Thyroid gland (tissue), 4 donors: ENCODE data around the gene RIPOR1. TPM values are rescaled to one million over a fixed set of nuclear protein-coding genes. Genes with fewer than 3 reads are reported as not detected.

Experiments
- DNase-seq, 2 donors: peaks; one replicate each; pipeline ENCODE4 v3.0.0-alpha.2; 2019
- H3K27ac ChIP-seq, 3 donors: fragments of 200-600 bp; sonication (generic); 1 replicate in 2 of 3; 2 replicates in 1 of 3; pipeline ENCODE4 v1.5.1; 2016 to 2019; ENCODE audit warnings: mild to moderate bottlenecking in 1 of 3, moderate library complexity in 1 of 3
- H3K27me3 ChIP-seq: fragments of 200-600 bp; sonication (generic); one replicate; pipeline ENCODE4 v1.5.1; 2019
- H3K36me3 ChIP-seq, 2 donors: fragments of 200-600 bp; sonication (generic); one replicate each; pipeline ENCODE4 v1.5.1; 2016 to 2019
- H3K4me1 ChIP-seq, 2 donors: fragments of 200-600 bp; sonication (generic); one replicate each; pipeline ENCODE4 v1.5.1; 2017 to 2019
- H3K4me3 ChIP-seq, 3 donors: fragments of 200-600 bp; sonication (generic); replicated peaks in 1 of 3; 1 replicate in 2 of 3; 2 replicates in 1 of 3; pipeline ENCODE4 v1.5.1; 2016; ENCODE audit warnings: mild to moderate bottlenecking in 1 of 3
- H3K9me3 ChIP-seq: fragments of 200-600 bp; sonication (generic); one replicate; pipeline ENCODE4 v1.5.1; 2017
- CTCF ChIP-seq, 6 experiments: fragments of 200-600 bp in 3 of 6; fragments of 450-650 bp in 3 of 6; sonication (generic) in 3 of 6; IDR thresholded peaks; one replicate each; pipeline ENCODE4 v1.5.1; 2016 to 2019; ENCODE audit warnings: antibody characterized with exemption in 6 of 6, mild to moderate bottlenecking in 2 of 6, inconsistent platforms in 1 of 6, moderate library complexity in 1 of 6
- POLR2A ChIP-seq, 2 donors: fragments of 450-650 bp; IDR thresholded peaks; one replicate each; pipeline ENCODE4 v1.6.1; 2017; ENCODE audit warnings: antibody characterized with exemption in 2 of 2, mild to moderate bottlenecking in 2 of 2, moderate library complexity in 1 of 2
- WGBS, 2 donors: methylation state at CpG; one replicate each; pipeline ENCODE4 v1.1.5; 2017; 5-methylcytosine and 5-hydroxymethylcytosine counted together
- intact Hi-C: fragments of 100-400 bp; cut with DNase I; formaldehyde crosslinking; loops from one replicate; pipeline ENCODE4 v1.15.1; 2023
- small RNA-seq: library from RNA; depleted of rRNA; stranded (forward); fragments of <200 nt; gene quantifications from one replicate; pipeline ENCODE3, GENCODE V24; 2016
- total RNA-seq, 4 donors: library from RNA; depleted of rRNA; stranded (reverse); fragments of >200 nt; gene quantifications; one replicate each; pipeline ENCODE4 v1.2.3, GENCODE V29; 2016

The RIPOR1 gene
- total RNA-seq, 4 donors from 2014 or later: 21.3 to 57.1 (median 41.2) TPM

- H3K27me3 ChIP-seq: no peaks in the 10 kb centered on the region
- H3K4me1 ChIP-seq: peaks cover 17 to 20% of the 10 kb centered on the region in 2 donors
- no peaks in the 10 kb centered on the region for H3K36me3 ChIP-seq
- H3K9me3 ChIP-seq: no peaks in the 10 kb centered on the region
- 87 to 88% methylated on average over 5 of the region's 5 CpGs for WGBS, 2 donors
- DNase-seq: no peak
- intact Hi-C loops: no loop called here
- TF ChIP-seq CTCF (IDR thresholded peaks at IDR 0.05): no peak
- no peak for TF ChIP-seq POLR2A (IDR thresholded peaks at IDR 0.05)
- H3K4me3 ChIP-seq: no peak overlapping the region
- peak overlapping the region; percentile 31 to 75 (median 64) for H3K27ac ChIP-seq
These were observed 65.8 kb downstream of the RIPOR1 start for GRCh38 chr16:67594256-67594915.

GRCh38 chr16:67594956-67595355 is 66.3 kb downstream of the RIPOR1 start:
- 31 to 40% methylated on average over 1 of the region's 1 CpG for WGBS, 2 donors
- intact Hi-C loops: no loop called here
- peak overlapping the region; percentile 31 to 75 (median 64) for H3K27ac ChIP-seq
- no peaks in the 10 kb centered on the region for H3K27me3 ChIP-seq
- H3K4me3 ChIP-seq: no peak overlapping the region
- TF ChIP-seq POLR2A (IDR thresholded peaks at IDR 0.05) (no peak), CTCF (IDR thresholded peaks at IDR 0.05) (no peak)
- peak; percentile 74 to 79 for DNase-seq
- H3K9me3 ChIP-seq: no peaks in the 10 kb centered on the region
- H3K4me1 ChIP-seq: peaks cover 14 to 16% of the 10 kb centered on the region in 2 donors
- no peaks in the 10 kb centered on the region for H3K36me3 ChIP-seq

Small RNAs within 50 kb of the gene (small RNA-seq; reads per million reads assigned to genes)
- not detected for gene AC027682.3

Other genes with a start within 250 kb of the RIPOR1 start
- 10 to 100 TPM in 2 of 4 donors, 1 to 10 TPM in 2; 8.2 to 11.7 (median 9.5) TPM for gene PLEKHG4, start 249.3 kb upstream of the RIPOR1 start, total RNA-seq
- 1 to 10 TPM in 1 of 4 donors, not detected in 3; 2.6 TPM for gene KCTD19, start 202.1 kb upstream of the RIPOR1 start, total RNA-seq
- gene LRRC36, start 202.0 kb upstream of the RIPOR1 start, total RNA-seq: under 1 TPM in 1 of 4 donors, not detected in 3; 0.22 TPM
- gene TPPP3, start 135.3 kb upstream of the RIPOR1 start, total RNA-seq: 1 to 10 TPM in 2 of 4 donors, under 1 TPM in 2; 0.54 to 2.3 (median 1.5) TPM
- gene ZDHHC1, start 112.4 kb upstream of the RIPOR1 start, total RNA-seq: 10 to 100 TPM; 33.3 to 63.8 (median 50.9) TPM
- gene HSD11B2, start 97.7 kb upstream of the RIPOR1 start, total RNA-seq: 10 to 100 TPM in 2 of 4 donors, 1 to 10 TPM in 2; 4.6 to 11.9 (median 9.0) TPM
- gene ATP6V0D1, start 47.7 kb upstream of the RIPOR1 start, total RNA-seq: 100 to 1,000 TPM; 110 to 238 (median 142) TPM
- not detected for gene AGRP, start 45.3 kb upstream of the RIPOR1 start, total RNA-seq
- 10 to 100 TPM; 37.2 to 52.1 (median 47.2) TPM for gene CTCF, start 33.7 kb downstream of the RIPOR1 start, total RNA-seq
- gene CARMIL2, start 116.3 kb downstream of the RIPOR1 start, total RNA-seq: 1 to 10 TPM in 2 of 4 donors, under 1 TPM in 2; 0.22 to 1.3 (median 0.92) TPM
- gene ACD, start 131.4 kb downstream of the RIPOR1 start, total RNA-seq: 10 to 100 TPM in 3 of 4 donors, 1 to 10 TPM in 1; 9.3 to 28.7 (median 21.5) TPM
- gene PARD6A, start 132.1 kb downstream of the RIPOR1 start, total RNA-seq: 1 to 10 TPM; 2.5 to 8.8 (median 5.0) TPM
- gene ENKD1, start 137.9 kb downstream of the RIPOR1 start, total RNA-seq: 10 to 100 TPM; 14.2 to 33.2 (median 21.9) TPM
- 10 to 100 TPM in 1 of 4 donors, 1 to 10 TPM in 3; 3.9 to 10.7 (median 6.9) TPM for gene C16orf86, start 138.0 kb downstream of the RIPOR1 start, total RNA-seq
- 10 to 100 TPM; 10.9 to 27.5 (median 23.7) TPM for gene GFOD2, start 190.5 kb downstream of the RIPOR1 start, total RNA-seq